ENCODE results near the gene KCNJ14.

The KCNJ14 gene

DNA sequence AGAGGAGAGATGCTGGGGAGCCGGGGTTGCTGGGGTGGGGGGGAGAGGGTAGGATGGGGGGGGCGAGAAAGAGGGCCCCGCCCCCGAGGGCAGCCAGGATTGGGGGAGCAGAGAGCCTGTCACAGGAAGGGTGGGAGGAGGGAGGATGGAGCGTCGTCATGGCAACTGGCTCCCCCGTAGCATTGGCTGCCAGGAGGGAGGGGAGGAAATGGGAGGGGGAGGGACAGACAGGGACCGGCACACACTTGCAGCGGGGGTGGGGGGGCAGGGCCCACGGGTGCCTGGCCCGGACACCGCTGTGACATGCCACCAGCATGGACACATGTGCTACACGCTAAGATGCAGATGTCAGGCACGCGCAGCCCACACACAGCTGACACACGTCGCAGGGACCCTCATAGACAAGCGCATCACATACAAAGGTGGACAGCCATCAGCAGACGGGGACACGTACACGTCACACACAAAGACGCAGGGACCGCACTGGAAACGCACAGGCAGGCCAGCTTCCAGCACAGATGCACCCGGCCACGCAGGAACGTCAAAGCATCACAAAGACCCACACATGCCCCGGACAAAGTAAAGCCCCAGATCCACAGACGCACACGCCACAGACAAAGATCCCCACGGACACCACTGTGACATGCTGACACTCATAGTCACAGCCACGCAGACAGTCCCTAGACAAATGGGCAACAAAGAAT, 56.6 kb downstream of the KCNJ14 start, which contains the start of gene LMTK3:
Gene LMTK3 (minus strand): TSS at position 36 of the 704 bp plus-strand sequence. CDS start 259 bp downstream, outside the sequence.
- Histone ChIP-seq H3K36me3 (replicated peaks) (no peaks in the 10 kb centered on the region), H3K27ac (no peak within 1 kb of the TSS), H3K4me3 (ENCODE audit: low read depth, low read length) (no peak within 1 kb of the TSS), H3K27me3 (replicated peaks) (peaks cover 11% of the 10 kb centered on the region)
- in situ Hi-C loops (cut with HindIII; ENCODE audit: low pct_ligation_motif_present, low sequenced_read_pairs), result no loop called here
- DNase-seq, result no peak
- TF ChIP-seq, protein P1, sequence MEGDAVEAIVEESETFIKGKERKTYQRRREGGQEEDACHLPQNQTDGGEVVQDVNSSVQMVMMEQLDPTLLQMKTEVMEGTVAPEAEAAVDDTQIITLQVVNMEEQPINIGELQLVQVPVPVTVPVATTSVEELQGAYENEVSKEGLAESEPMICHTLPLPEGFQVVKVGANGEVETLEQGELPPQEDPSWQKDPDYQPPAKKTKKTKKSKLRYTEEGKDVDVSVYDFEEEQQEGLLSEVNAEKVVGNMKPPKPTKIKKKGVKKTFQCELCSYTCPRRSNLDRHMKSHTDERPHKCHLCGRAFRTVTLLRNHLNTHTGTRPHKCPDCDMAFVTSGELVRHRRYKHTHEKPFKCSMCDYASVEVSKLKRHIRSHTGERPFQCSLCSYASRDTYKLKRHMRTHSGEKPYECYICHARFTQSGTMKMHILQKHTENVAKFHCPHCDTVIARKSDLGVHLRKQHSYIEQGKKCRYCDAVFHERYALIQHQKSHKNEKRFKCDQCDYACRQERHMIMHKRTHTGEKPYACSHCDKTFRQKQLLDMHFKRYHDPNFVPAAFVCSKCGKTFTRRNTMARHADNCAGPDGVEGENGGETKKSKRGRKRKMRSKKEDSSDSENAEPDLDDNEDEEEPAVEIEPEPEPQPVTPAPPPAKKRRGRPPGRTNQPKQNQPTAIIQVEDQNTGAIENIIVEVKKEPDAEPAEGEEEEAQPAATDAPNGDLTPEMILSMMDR (IDR thresholded peaks at IDR 0.05; ENCODE audit: low read depth, low read length, missing control alignments), result no peak

DNA sequence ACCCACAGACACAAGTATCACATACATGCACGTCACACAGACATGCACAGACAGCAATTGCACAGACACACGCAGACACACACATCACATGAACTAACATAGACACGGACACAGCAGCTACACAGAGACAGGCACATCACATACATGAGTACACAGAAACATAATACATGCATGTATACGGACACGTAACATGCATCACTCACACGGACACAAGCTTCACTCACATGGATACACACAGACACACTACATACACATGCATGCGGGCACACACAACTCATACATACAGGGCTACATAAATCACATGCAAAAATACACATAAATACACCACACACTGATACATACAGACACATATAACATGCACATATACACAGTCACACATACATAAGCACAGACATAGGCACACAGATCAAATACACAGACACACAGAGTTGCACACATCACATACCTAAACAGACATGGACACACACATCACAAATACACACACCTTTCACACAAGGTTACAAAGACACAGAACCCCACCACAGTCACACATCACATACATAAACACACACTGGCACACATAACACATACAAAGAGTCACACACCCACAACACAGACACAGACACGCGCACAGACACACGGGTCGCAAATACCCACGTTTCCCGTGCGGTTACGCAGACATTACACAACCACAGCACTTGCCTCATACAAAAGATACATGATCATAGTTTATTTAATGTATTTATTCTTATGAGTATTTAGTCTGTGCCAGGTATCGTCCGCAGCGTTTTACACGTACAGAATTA, 57.3 kb downstream of the KCNJ14 start:
- no peak overlapping the region for H3K4me3 ChIP-seq (ENCODE audit: low read depth, low read length)
- no peak for DNase-seq
- TF ChIP-seq, protein P1 (IDR thresholded peaks at IDR 0.05; ENCODE audit: low read depth, low read length, missing control alignments), result no peak
- in situ Hi-C loops (cut with HindIII; ENCODE audit: low pct_ligation_motif_present, low sequenced_read_pairs), result no loop called here
- no peaks in the 10 kb centered on the region for H3K36me3 ChIP-seq (replicated peaks)
- H3K27me3 ChIP-seq (replicated peaks), result peaks cover 11% of the 10 kb centered on the region
- H3K27ac ChIP-seq, result no peak overlapping the region

DNA sequence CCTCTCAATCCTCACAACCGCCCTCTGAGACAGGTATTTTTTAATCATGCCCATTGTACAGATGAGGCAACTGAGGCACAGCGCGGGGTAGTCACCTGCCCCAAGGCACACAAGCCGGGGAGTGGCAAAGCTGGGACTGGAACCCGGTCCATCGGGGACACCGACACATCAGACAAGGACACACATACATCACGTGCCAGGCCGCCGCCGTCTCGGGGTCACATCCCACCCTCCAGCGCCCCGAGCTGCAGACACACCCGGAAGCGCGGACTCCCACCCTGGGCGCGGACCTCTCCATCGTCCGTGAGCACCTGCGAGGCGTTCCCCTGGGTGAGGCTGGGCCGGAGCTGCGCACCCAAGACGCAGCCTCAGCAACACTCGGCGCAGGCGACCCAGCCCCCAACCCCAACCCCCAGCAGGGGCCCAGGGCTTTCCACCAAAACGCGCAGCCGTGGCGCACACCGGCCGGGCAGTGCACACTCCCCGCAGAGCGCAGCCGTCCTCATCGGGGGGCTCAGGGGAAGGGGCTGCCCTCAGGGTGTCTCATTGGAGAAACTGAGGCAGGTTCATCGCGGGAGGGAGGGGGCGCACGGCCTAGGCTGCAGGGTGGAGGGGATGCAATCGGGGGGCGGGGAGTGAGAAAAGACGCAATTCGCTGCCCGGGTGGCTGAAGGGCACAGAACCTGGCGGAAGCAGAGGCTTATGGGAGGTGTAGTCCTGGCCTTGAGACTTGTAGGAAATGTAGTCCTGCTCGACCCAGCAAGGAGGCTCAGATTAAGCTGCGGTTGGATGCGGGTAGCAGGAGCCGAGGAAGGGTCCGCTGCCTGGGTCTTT, 58.1 kb downstream of the KCNJ14 start:
- in situ Hi-C loops (cut with HindIII; ENCODE audit: low pct_ligation_motif_present, low sequenced_read_pairs), result no loop called here
- TF ChIP-seq, protein P1 (IDR thresholded peaks at IDR 0.05; ENCODE audit: low read depth, low read length, missing control alignments), result no peak
- H3K27me3 ChIP-seq (replicated peaks), result peaks cover 11% of the 10 kb centered on the region
- no peaks in the 10 kb centered on the region for H3K36me3 ChIP-seq (replicated peaks)
- H3K27ac ChIP-seq, result no peak overlapping the region
- DNase-seq, result peak; percentile 53
- H3K4me3 ChIP-seq (ENCODE audit: low read depth, low read length), result peak overlapping the region; percentile 63

DNA sequence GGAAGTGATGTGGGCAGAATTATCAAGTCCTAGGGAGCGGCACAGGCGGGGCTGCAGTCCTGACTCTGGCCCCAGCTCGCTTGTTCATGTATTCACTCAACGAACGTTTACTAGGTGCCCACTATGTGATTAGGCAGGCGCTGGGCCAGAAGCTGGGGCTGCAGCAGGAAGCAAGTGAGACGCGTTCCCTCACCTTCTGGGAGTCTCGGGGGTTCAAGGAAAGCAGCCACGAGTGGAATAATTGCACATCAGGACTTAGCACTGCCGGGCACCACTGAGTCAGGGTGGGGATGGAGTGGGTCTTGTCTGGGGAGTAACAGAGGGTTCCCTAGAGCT, 58.7 kb downstream of the KCNJ14 start:
- Histone ChIP-seq H3K27ac (no peak overlapping the region), H3K4me3 (ENCODE audit: low read depth, low read length) (no peak overlapping the region), H3K27me3 (replicated peaks) (peaks cover 11% of the 10 kb centered on the region), H3K36me3 (replicated peaks) (no peaks in the 10 kb centered on the region)
- TF ChIP-seq, protein P1 (IDR thresholded peaks at IDR 0.05; ENCODE audit: low read depth, low read length, missing control alignments), result no peak
- no peak for DNase-seq
- in situ Hi-C loops (cut with HindIII; ENCODE audit: low pct_ligation_motif_present, low sequenced_read_pairs), result no loop called here

DNA sequence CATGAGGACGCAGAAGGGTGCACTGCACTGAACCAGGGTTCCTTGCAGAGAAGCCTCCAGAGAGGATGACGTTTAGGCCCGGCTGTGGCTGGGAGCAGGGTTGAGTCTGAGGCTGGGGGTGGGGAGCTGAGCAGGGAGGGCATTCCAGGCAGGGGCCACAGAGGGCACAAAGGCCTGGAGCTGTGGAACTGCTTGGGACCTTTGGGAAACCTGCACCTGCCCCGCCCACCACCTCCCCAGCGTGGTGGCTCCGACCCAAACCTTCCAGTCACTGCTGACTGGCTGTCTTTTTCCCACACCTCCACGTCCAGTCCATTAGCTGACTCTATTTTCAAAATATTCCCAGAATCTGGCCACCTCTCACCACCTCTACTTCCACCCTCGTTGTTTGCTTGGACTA, 61.2 kb downstream of the KCNJ14 start:
- Histone ChIP-seq H3K27me3 (replicated peaks) (peaks cover 2% of the 10 kb centered on the region), H3K36me3 (replicated peaks) (no peaks in the 10 kb centered on the region), H3K27ac (no peak overlapping the region), H3K4me3 (ENCODE audit: low read depth, low read length) (no peak overlapping the region)
- in situ Hi-C loops (cut with HindIII; ENCODE audit: low pct_ligation_motif_present, low sequenced_read_pairs), result no loop called here
- no peak for DNase-seq
- TF ChIP-seq, protein P1 (IDR thresholded peaks at IDR 0.05; ENCODE audit: low read depth, low read length, missing control alignments), result no peak
